NOMO-1 treated with DMSO at 0.1 percent for 48 hours (cell line): Measurements from ENCODE around the gene IL26.

ENCODE experiments used
- DNase-seq: peaks from one replicate; lab custom pipeline; 2025; ENCODE audit not compliant: unreplicated experiment; lab: John Stamatoyannopoulos, UW

Gene IL26

DNA sequence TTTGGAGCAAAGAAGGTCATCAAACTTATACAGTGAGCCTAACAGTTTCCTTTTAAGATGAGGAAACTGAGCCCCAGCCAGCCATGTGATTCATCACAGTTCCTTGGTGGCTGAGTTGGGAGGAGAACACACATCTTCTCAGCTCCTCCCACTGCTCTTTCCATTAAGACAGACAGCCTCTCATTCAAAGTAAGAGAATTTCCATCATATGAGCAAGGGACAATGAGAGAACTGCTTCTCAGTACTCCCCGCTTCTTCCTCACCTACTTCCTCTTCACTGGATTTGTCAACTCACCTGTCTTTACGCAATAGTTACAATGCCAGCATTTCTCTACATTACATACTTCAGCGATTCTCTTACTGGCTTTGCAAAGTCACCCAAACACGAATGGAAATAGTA lies 68.2 kb downstream of the IL26 start:
- no peak for DNase-seq

DNA sequence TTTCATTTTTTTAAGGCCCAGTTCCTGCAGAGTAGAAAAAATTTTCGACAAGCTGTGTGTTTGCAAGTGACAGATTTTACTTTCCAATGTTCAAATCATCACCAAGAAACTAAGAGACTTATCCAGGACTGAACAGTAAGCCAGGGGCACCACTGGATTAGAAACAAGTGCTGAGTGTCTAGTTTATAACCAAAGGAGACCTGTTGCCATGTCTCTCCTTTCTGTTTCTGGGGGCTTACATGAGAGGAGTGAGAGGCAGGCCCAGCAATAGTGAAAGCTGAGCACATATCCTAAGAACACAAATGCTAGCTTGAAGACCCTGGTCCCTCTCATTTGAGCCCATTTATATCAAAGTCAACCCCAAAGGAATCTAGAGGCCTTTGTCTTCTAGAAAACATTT lies 69.0 kb downstream of the IL26 start:
- DNase-seq = no peak

DNA sequence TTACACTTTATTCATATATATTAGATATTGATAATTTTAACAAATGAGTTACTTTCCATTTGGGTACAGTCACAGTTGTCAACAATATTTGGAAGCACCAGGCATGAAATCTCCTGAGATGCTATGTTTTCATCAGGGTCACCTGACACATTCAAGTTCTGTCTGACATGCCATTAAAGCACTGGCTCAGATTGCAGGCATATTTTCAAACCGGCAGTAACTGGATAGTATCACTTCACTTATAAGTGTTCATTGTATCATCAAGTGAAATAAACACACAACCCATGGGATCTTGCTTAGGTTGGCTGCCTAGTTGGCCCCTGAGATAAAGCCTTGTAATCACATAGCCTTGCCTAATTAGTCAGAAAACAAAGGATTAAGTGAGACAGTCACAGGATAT lies 70.8 kb downstream of the IL26 start:
- no peak for DNase-seq
